Hypothalamus (tissue), 51 donors: Measurements from ENCODE around the gene AHRR.

Source experiments
- DNase-seq, 51 donors: peaks; one replicate each; lab custom pipeline; 2025; lab: John Stamatoyannopoulos, UW

AHRR gene

DNA sequence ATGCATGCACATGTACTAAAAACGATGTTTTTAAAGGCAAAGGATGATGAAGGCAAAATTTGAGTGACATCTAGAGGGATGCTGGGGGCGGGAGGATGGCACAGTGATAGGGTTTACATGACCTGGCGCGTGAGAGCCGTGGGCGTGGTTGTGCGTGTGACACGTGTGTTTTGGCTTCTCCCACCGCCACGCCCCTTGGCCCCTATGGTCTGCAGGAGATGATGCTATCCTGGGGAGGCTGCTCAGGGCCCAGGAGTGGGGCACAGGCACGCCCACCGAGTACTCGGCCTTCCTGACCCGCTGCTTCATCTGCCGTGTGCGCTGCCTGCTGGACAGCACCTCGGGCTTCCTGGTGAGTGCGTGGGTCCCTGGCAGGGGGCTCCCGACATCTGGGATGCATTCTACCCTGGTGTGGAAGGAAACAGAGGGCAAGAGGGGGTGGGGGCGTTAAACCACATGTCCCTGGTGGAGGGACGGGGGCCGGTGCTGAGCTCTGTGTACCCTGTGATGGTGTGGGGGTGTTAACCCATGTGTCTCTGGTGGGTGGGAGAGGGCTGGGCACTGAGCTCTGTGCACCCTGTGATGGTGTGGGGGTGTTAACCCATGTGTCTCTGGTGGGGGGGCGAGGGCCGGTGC is 102.2 kb downstream of the AHRR start:
- DNase-seq: no peak

DNA sequence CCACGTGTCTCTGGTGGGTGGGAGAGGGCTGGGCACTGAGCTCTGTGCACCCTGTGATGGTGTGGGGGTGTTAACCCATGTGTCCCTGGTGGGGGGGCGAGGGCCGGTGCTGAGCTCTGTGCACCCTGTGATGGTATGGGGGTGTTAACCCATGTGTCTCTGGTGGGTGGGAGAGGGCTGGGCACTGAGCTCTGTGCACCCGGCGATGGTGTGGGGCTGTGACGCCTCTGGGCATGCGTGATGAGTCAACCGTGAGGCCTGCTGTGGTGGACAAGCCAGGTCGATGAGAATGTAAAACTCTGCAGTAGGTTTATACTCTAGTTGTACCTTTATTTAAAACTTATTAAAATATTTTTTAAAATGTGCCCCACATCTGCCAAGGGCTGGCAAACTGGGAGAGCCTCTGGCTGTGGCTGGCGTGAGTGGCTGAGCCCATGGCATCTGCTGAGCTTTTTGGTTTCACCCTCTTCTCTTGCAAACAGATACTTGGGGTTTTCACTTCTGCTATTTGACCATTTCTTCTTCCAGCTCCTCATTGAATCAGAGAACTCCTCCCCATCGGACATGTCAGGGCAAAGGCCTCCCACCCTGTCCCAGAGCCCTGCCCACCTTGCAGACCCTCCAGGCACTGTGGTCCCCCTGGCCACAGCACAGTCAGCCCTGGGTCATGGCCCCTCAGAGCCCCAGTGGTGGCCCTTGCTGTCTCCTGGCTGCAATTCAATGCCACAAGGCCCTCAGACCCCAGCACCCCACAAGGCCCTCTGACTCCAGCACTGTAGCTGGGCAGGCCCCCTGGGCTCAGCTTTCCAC is 103.0 kb downstream of the AHRR start:
- no peak for DNase-seq

GRCh38 chr5:425714-426113 is 104.2 kb downstream of the AHRR start:
- DNase-seq: peak in 4 of 51 donors; percentile 16 to 26 (median 18)

DNA sequence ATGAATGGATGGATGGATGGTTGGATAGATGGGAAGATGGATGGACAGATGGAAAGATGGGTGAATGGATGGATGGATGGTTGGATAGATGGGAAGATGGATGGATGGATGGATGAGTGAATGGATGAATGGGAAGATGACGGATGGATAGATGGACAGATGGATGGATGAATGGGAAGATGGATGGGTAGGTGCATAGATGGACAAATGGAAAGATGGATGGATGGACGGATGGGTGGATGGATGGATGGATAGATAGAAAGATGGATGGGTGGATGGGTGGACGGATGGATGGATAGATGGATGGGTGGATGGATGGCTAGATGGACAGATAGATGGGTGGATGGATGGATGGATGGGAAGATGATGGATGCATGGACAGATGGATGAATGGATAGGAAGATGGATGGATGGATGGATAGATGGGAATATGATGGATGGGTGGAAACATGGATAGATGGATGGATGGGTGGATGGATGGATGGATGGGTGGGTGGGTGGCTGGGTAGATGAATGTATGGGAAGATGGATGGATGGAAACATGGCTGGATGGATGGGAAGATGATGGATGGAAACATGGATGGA is 105.0 kb downstream of the AHRR start:
- no peak for DNase-seq

DNA sequence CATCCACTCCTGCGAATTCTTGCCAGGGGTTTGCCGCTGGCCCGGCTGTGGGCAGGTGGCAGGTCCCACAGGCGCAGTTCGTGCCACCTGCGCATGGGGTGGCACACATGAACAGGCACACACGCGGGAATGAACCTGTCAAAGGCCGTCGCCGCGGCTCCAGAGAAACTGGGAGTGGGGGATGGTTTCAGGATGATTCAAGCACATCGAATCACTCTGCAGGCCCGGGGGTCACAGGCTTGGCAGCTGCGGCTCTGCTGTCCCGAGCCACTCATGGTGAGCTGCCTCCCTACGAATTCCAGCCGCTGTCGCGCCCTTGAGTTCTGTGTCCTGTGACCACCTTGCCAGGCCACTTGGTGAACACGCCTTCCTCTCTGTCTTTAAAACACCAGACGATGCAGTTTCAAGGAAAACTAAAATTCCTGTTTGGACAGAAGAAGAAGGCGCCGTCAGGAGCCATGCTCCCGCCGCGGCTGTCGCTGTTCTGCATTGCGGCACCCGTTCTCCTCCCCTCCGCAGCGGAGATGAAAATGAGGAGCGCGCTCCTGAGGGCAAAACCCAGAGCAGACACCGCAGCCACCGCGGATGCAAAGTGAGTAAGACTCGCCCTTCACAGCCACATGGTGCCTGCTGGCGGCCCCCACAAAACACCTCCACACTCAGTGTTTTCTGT is 106.0 kb downstream of the AHRR start:
- no peak for DNase-seq

DNA sequence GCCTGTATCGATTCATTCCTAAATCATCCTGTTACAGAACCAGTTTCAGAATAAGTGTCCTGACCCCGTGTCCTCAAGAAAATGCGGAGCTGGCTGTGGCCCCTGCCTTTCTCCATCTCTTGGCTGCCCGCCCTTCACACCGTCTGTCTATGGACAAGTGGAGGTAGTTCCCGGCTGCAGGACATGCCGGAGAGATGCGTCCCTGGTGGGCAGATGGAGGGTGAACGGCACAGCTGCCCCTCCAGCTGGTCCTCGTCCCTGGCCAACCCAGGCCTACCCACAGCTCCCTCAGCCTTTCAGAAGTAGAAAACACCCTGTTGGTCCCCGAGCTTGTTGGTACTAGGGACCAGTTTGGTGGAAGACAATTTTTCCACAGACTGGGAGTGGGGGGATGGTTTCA is 106.7 kb downstream of the AHRR start:
- no peak for DNase-seq

DNA sequence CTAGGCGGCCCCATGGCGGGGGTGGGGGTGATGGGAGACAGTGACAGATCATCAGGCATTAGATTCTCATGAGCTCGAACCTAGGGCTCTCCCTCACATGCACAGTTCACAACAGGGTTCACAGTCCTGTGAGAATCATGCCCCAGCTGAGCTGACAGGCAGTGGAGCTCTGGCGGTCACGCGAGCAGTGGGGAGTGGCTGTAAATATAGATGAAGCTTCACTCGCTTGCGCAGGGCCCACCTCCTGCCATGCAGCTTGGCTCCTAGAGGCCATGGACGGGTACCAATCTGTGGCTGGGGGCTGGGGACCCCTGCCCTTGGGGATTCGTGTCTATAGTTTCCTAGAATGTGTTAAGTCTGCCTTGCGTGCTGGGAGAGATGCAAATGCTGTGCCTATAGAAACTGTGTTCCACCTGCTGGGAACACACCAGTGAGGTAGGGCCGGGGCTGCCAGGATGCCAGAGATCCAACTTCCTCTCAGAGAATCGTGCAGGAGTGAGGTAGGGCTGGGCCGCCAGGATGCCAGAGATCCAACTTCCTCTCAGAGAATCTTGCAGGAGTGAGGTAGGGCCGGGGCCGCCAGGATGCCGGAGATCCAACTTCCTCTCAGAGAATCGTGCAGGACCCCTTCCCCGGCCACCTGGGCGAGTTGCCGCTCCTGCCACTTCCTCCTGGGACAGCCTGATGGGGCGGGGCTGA is 107.4 kb downstream of the AHRR start:
- DNase-seq: no peak

DNA sequence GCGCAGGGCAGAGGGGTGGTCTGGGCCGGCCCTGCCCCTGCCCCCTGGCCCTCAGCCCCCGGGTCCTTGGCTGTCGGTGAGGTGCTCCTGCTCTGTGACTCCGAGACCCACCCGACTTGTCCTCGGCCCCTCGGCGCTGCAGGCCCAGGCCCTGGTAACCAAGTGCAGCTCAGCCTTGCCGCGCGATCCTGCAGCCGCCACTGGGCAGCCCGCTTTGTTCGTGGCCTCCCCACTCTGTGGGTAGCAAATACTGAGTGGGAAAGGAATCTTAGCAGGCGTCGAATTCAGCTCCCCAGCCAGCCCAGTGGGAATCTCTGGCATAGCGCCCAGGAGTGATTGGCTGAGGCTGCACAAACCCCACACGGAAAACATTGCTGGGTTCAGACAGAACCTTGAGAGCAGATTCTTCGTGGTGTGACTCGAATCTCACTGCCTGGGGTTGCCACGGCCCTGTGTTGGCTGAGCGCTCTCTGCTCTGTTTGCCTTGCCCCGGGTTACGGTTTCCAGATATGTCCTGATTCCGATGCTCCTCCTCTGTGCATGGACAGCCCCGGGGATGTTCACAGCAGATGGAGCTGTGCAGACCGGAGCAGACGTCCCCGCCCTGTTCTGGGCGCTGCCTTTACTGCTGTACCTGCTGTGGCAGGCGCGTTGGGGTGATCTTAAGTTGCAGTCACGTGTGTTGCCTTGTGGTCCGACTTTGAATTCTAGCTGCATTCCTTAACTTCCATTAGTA is 108.1 kb downstream of the AHRR start:
- peak in 1 of 51 donors; percentile 32 for DNase-seq

DNA sequence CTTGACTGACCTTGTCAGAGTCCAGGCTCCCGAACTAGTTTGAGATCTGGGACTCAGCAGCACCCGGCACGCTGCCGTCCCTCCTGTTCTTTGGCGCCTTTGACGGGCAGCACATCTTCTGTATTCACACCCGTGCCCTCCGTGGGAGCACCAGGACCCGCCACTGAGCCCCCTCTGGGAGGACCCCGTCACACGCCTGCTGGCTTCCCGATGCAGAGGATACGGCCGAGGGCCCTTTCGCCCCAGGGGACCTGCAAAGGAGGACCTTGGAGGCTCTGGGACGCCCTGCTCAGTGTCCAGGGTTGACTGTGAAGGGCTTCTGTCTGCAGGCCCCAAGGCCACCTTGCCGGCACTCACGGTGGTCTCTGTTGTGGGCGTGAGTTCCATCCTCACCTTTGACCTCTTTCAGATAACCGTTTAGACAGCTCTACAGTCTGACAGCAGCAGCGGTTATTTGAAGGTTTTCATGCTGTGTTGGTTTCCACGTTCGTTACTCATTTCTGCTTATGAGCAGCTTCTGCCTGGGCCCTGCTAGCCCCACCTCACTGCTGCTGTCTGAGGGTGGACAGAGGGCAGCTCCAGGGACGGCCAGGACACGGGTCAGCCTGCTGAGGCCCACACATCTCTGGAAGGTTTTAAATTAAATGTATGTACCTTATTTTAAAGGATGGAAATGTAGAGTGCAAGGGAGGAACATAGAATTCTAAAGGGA is 108.9 kb downstream of the AHRR start:
- no peak for DNase-seq

GRCh38 chr5:431001-431710 is 109.6 kb downstream of the AHRR start:
- peak in 1 of 51 donors; percentile 17 for DNase-seq

- DNase-seq: no peak
Observed at GRCh38 chr5:431711-432050, 110.2 kb downstream of the AHRR start.

DNA sequence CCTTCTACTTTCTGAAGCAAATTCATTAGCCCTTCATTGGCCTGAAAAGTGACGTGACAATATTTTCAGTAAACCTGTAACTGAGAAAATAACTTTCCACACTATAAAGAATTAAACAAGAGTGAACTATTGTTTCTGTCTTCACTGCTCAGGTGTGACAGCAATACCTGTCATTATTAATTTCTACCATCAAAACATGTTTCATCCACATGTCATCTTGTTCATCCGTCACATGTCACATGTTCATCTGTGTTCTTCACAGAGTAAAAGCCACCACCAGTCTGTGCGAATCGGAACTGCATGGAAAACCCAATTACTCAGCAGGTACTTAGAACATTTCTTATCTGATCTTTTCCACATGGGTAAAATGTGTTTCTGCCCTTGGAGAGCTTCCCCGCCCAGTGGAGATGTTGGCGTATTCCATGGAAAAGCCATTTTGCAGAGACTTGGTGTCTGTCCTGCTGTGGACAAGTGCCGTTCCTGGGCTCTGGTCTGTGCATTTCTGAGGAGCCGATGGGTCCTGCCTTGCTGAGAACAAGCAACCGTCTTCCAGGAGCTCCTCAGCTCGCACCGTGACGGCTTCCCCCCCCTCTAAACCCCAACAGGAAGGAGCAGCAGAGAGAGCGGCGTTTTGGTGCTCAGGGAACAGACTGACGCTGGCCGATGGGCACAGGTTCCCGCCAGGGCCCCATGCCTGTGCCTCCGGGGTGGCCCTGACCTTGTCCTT is 110.8 kb downstream of the AHRR start:
- no peak for DNase-seq

DNA sequence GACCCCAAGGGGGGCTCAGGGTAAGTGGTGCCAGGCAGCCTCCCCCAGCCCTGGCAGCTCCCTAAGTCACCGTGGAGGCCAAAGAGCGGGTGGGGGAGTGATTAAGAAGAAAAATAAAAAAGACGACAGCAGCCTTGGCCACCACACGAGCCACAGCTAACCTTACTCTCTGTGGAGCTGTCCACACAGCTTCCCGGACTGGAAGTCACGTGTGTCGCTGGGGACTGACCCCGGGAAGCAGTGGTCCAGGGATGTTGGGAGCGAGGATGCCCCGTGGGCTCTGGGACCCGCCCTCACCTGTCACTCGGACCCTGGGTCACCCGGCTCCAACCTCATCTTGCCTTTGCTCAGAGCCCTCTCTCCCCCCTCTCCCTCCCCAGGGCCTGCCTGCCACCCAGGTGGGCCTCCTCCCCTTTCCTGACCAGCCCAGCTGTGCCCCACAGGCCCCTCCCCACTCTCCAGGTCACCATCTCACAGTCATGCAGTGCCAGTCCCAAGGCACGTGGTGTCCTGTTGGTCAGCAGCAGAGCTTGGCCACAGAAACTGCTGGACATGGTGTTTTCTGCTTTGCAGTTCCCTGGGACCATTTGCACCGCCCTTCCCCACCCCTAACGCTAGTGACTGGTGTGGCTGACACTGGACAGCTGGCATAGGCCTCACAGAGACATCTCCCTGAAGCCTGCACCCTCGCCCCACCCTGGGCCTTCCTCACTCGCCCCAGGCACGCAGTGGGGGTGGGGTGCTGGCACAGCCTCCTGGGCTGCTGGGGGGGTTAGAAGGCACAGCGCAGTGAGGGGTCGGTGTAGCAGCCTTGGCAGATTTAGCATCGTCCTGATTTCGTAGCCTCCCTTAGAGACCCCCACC is 111.6 kb downstream of the AHRR start:
- no peak for DNase-seq

- DNase-seq: no peak
Observed at GRCh38 chr5:433836-434235, 112.3 kb downstream of the AHRR start.

DNA sequence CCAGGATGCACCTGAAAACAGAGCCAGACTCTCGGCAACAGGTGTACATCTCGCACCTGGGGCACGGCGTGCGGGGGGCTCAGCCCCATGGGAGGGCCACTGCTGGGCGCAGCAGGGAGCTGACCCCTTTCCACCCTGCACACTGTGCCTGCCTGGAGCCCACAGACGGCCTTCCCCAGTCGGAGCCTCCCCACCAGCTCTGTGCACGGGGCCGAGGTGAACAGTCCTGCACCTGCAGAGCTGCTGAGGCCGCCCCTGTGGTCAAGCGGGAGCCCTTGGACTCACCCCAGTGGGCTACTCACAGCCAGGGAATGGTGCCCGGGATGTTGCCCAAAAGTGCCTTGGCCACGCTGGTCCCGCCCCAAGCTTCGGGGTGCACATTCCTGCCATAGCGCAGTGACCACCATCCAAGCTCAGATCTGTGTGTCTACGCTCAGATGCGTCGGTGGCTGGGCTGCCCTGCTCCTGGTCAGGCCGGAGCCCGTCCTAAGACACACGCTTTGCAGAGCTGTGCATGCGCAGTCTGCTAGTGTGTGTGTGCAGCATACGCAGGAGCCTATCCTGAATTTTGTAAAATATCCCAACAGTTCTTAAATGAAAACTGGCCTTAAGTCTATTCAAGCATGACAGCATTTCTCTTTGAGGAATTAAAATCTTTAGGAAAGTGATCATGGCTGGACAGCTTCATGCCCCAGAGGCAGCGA is 113.1 kb downstream of the AHRR start:
- DNase-seq: no peak

GRCh38 chr5:435156-435790 is 113.8 kb downstream of the AHRR start:
- no peak for DNase-seq
